Measurements from ENCODE around the gene SELENON. TPM values are rescaled to one million over a fixed set of nuclear protein-coding genes. Genes with fewer than 3 reads are reported as not detected.

SELENON gene
- total RNA-seq, 1 experiment from 2014 or later: 90.9 TPM

DNA sequence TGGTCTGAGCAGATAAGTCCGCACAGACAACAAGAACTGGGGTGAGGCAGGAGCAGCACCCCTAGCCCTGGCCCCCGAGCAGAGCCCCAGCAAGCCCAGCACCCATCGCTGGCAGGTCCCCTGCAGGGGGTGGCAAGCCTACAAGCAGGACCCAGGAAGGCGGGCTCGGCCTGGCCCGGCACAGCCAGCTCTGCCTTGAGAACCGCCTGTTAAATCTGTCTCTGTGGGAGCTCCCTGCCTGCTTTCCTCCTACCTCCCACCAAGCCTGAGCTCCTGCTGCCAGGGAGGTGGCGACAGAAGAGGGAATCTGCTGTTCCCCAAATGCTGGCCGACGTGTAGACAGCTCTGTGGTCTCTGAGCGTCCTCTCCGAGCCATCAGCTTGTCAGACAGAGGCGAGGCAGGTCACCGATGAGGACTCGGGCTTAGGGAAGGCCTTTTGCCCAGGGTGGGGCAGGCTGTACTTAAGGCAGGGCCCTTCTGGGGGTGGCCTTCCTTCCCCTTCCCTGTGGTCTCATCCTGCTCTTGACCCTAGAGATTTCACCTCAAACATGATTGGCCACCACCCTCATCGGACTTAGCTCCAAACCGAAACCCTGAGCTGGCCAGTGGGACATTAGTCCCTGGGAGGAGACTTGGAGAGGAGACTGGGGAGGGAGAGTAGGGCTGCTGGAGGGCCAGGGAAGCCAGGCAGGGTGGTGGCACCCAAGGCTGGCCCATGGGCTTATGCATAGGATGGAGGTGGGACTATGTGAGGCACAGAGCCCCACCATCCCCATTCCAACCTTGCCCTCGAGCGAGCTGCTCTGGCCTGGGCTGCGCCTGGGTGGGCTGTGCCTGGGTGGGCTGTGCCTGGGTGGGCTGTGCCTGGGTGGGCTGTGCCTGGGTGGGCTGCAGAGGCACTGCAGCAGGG lies 7.7 kb downstream of the SELENON start:
- H3K79me2 ChIP-seq (ENCODE audit: insufficient read depth, low read length): no peaks in the 10 kb centered on the region
- H3K18ac ChIP-seq (ENCODE audit: insufficient read length, low read depth, low read length): no peak overlapping the region
- H3K4me1 Mint-ChIP-seq: peaks cover 10 to 19% of the 10 kb centered on the region in 2 experiments
- H3K27me3 ChIP-seq (ENCODE audit: insufficient read depth, low read length): no peaks in the 10 kb centered on the region
- no peak overlapping the region for H2BK120ac ChIP-seq (ENCODE audit: low read depth, low read length, poor library complexity, severe bottlenecking)
- H2AK5ac ChIP-seq (ENCODE audit: insufficient read length, low read length): no peak overlapping the region
- no peaks in the 10 kb centered on the region for H3K27me3 Mint-ChIP-seq (ENCODE audit: low read depth)
- H3K27ac Mint-ChIP-seq: no peak overlapping the region
- no peak overlapping the region for H3K4ac ChIP-seq (ENCODE audit: low read depth, low read length)
- H3K9me3 ChIP-seq (ENCODE audit: control insufficient read depth, low read depth, low read length): no peaks in the 10 kb centered on the region
- no peak overlapping the region for H3K27ac ChIP-seq (ENCODE audit: insufficient read length, low read depth, low read length)
- H3K23me2 ChIP-seq (ENCODE audit: insufficient read length, low read depth, low read length, poor library complexity, severe bottlenecking): no peaks in the 10 kb centered on the region
- H2AFZ ChIP-seq (ENCODE audit: low read length): no peak overlapping the region
- H3K4me1 ChIP-seq (ENCODE audit: insufficient read depth, low read length): no peaks in the 10 kb centered on the region
- H3K56ac ChIP-seq (ENCODE audit: insufficient read length, low read depth, low read length): no peak overlapping the region
- H2BK20ac ChIP-seq (ENCODE audit: low read depth, low read length, poor library complexity, severe bottlenecking): no peak overlapping the region
- H3K23ac ChIP-seq (ENCODE audit: insufficient read length, low read depth, low read length): no peak overlapping the region
- H3K36me3 Mint-ChIP-seq (ENCODE audit: insufficient read depth in 1 of 3, low read depth in 3 of 3): peaks cover 14 to 49% (median 30%) of the 10 kb centered on the region in 3 experiments; a peak in 6 of 7 replicates
- no peak overlapping the region for H3K14ac ChIP-seq (ENCODE audit: insufficient read depth, low read length)
- TF ChIP-seq, protein P1, sequence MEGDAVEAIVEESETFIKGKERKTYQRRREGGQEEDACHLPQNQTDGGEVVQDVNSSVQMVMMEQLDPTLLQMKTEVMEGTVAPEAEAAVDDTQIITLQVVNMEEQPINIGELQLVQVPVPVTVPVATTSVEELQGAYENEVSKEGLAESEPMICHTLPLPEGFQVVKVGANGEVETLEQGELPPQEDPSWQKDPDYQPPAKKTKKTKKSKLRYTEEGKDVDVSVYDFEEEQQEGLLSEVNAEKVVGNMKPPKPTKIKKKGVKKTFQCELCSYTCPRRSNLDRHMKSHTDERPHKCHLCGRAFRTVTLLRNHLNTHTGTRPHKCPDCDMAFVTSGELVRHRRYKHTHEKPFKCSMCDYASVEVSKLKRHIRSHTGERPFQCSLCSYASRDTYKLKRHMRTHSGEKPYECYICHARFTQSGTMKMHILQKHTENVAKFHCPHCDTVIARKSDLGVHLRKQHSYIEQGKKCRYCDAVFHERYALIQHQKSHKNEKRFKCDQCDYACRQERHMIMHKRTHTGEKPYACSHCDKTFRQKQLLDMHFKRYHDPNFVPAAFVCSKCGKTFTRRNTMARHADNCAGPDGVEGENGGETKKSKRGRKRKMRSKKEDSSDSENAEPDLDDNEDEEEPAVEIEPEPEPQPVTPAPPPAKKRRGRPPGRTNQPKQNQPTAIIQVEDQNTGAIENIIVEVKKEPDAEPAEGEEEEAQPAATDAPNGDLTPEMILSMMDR (conservative IDR thresholded peaks at IDR 0.05): no peak
- no peak overlapping the region for H3K9ac ChIP-seq (ENCODE audit: extremely low read depth, insufficient read length, low read length)
- H2BK15ac ChIP-seq (ENCODE audit: low read depth, low read length): no peak overlapping the region
- no peaks in the 10 kb centered on the region for H3K79me1 ChIP-seq (ENCODE audit: insufficient read depth, low read depth, low read length, poor library complexity, severe bottlenecking)
- H2BK12ac ChIP-seq (ENCODE audit: insufficient read length, low read depth, low read length): no peak overlapping the region
- H4K91ac ChIP-seq (ENCODE audit: insufficient read length, low read depth, low read length): no peak overlapping the region
- no peak overlapping the region for H4K8ac ChIP-seq (replicated peaks; ENCODE audit: insufficient read length, low read depth, low read length)
- no peak for DNase-seq
- H3K9me3 Mint-ChIP-seq: no peaks in the 10 kb centered on the region
- no peak overlapping the region for H4K5ac ChIP-seq (ENCODE audit: insufficient read length, low read depth, low read length)
- no peak overlapping the region for H3K4me2 ChIP-seq (ENCODE audit: insufficient read depth, insufficient read length, low read length)
- WGBS (ENCODE audit: extremely low coverage, insufficient read length, low lambda C conversion rate): no CpG with 5 or more reads among the region's 20 CpGs
- no peak overlapping the region for H2BK5ac ChIP-seq (ENCODE audit: insufficient read length, low read length)
- no peaks in the 10 kb centered on the region for H4K20me1 ChIP-seq (ENCODE audit: control insufficient read depth, insufficient read depth, insufficient read length)
- H3K4me3 Mint-ChIP-seq: no peak overlapping the region
- no peak overlapping the region for H3T11ph ChIP-seq (ENCODE audit: low read length)

All from H9 (cell line).